ENCODE data around the gene BRF1.

DNA sequence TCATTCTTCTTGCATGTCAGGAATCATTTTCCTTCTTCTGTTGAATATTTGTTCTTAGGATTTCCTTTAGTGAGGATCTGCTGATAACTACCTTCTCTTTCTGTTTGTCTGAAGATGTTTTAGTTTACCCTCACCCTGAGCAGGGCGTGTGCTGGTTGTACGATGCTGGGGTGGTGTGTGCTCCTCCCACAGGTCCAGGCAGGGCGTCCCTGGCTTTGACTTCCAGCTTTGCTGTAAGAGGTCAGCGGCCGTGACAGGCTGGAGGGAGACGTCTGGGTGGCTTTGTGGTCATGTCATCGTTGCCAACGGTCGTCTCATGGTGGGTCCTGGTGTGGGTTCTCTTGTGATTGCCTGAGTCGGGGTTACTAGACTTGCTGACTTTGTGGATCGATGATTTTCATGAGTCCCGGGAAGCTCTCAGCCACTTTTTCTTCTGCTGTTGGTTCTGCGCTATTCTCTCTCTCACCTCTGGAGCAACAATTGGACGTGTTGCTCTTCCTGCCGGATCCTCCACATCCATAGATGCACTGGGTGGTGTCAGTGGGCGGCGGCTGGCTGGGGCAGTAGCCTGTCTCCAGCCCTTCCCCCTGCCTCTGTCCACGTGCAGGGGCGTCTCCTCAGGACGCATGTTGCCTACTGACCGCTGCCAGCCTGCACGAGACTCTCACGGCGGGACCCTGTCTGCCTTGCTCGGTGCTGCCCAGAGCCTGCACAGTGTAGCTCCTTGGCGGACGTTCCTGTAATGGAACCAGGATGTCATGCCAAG, 22.2 kb upstream of the BRF1 start:
- no peak for TF ChIP-seq EZH2 (IDR thresholded peaks at IDR 0.05)
- TF ChIP-seq POLR2AphosphoS5 (IDR thresholded peaks at IDR 0.05; ENCODE audit: borderline replicate concordance, low read depth, low read length), result no peak

All from SK-N-MC (cell line).